Brain microvascular endothelial cell (primary cell): ENCODE data around the gene CDH18.
"Not testable (repeated sequence)": the region's sequence is repeated elsewhere in the genome, so short reads cannot be mapped to it uniquely, and the experiment has no call there.

Experiments used
- DNase-seq: peaks from one replicate; pipeline ENCODE4 v3.0.0-alpha.2; 2020
- H3K27ac ChIP-seq: fragments of 250-450 bp; sonication (Bioruptor Pico); 2 replicates; pipeline ENCODE4 v1.5.1; 2020; ENCODE audit warnings: mild to moderate bottlenecking, moderate library complexity
- H3K27me3 ChIP-seq: fragments of 250-450 bp; sonication (Bioruptor Pico); replicated peaks from 2 replicates; pipeline ENCODE4 v1.5.1; 2020; ENCODE audit warnings: mild to moderate bottlenecking
- H3K36me3 ChIP-seq: fragments of 250-450 bp; sonication (Bioruptor Pico); replicated peaks from 2 replicates; pipeline ENCODE4 v1.5.1; 2020; ENCODE audit warnings: mild to moderate bottlenecking
- H3K4me3 ChIP-seq: 2 replicates; pipeline ENCODE4 v1.5.1; 2011; ENCODE audit warnings: low read depth, mild to moderate bottlenecking, control low read depth, low read length, moderate library complexity
- in situ Hi-C: cut with HindIII; loops from 2 replicates; pipeline ENCODE4 v1.10.0; 2017; ENCODE audit warnings: low sequenced_read_pairs, low pct_ligation_motif_present
- TF ChIP-seq, protein P1 (sequence below): IDR thresholded peaks from 2 replicates; pipeline ENCODE4 v1.5.1; 2011; ENCODE audit warnings: low read depth, mild to moderate bottlenecking, moderate library complexity, low read length, control low read depth, inconsistent platforms; ENCODE audit errors: missing control alignments

The CDH18 gene

DNA sequence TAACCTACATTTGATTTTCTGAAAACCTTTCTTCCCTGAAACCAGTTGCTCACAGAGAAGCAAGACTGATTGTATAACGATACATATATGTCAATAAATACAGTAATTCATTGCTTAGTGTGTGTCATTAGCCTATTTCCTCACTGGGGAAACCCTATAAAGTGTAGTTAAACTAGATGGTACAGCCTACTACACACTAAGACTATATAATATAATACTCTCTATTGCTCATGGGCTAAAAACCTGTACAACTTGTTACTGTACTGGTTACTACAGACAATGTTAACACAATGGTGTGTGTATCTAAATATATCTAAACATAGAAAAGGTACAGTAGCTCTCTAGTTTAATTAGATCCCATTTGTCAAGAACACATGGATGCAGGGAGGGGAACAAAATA is 181.2 kb downstream of the CDH18 start:
- Histone ChIP-seq H3K36me3 (no peaks in the 10 kb centered on the region), H3K27ac (no peak overlapping the region), H3K27me3 (no peaks in the 10 kb centered on the region), H3K4me3 (no peak overlapping the region)
- DNase-seq: no peak
- TF ChIP-seq, protein P1, sequence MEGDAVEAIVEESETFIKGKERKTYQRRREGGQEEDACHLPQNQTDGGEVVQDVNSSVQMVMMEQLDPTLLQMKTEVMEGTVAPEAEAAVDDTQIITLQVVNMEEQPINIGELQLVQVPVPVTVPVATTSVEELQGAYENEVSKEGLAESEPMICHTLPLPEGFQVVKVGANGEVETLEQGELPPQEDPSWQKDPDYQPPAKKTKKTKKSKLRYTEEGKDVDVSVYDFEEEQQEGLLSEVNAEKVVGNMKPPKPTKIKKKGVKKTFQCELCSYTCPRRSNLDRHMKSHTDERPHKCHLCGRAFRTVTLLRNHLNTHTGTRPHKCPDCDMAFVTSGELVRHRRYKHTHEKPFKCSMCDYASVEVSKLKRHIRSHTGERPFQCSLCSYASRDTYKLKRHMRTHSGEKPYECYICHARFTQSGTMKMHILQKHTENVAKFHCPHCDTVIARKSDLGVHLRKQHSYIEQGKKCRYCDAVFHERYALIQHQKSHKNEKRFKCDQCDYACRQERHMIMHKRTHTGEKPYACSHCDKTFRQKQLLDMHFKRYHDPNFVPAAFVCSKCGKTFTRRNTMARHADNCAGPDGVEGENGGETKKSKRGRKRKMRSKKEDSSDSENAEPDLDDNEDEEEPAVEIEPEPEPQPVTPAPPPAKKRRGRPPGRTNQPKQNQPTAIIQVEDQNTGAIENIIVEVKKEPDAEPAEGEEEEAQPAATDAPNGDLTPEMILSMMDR: no peak
- in situ Hi-C loops: no loop called here

DNA sequence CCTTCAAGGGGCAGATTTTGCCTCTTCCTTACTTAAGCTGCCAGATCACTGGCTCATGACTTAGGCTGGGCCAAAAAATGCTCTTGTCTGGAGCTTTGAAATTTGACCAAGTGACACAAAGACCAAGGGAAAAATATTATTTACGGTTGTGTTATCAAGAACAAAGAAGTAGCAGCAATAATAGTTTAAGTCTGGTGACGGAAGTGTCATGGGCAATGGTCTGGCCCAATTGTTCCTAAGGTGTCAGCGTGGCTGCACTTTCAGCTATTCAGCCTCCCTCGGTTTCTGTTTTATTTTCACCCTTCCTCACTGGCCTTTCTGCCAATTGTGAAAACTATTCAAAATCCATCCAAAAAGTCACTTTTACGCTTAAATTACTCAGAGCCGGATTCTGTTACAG is 185.3 kb downstream of the CDH18 start:
- in situ Hi-C loops: no loop called here
- Histone ChIP-seq H3K36me3 (no peaks in the 10 kb centered on the region), H3K4me3 (no peak overlapping the region), H3K27me3 (no peaks in the 10 kb centered on the region), H3K27ac (no peak overlapping the region)
- DNase-seq: no peak
- TF ChIP-seq, protein P1: no peak

DNA sequence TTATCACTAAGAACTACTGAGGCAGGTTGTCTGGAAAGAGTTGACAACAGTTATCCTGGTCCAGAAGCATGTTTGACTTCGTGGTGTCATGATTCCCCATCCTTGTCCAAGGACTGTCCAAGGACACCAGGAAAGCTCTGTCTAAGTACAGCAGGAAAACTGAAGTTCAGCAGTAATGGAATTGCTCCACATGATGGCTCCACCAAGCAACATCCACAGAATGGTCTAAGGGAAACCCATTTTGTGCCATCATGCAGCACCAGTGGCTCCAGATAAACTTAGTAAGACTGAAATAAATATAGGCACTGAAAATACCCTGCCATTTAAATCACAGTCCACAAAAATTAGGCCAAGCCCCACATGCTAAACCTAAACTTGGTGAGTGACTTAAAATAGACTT is 192.8 kb downstream of the CDH18 start:
- TF ChIP-seq, protein P1: peak; percentile 51
- Histone ChIP-seq H3K36me3 (no peaks in the 10 kb centered on the region), H3K27ac (no peak overlapping the region), H3K27me3 (no peaks in the 10 kb centered on the region), H3K4me3 (no peak overlapping the region)
- in situ Hi-C loops: no loop called here
- DNase-seq: no peak

DNA sequence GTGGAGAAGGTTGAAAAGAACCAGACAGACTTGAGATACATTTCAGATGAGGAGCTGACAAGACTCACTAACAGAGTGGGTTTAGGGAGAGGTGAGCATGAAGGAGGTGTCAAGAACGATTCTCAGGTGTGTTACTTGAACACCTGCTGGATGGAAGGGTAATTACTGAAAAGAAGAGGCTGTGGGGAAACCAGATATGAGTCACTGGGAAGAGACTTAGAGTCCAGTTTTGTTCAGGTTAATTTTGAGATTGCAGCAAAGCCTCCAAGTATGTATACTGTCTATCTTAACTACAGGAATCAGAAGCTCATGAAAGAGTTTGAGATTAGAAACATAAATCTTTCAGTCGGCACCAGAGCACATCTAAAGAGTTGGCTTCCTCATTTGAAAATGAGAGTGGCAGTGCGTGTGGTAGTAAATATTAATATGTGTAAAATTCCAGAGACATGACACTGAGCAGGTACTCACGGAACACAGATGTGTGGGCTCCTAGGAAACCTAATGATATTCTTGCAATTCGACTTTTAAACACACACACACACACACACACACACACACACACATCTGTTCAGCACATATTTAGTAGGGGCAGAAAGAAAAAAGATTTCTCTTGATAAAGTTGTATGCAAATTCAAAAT is 197.1 kb downstream of the CDH18 start:
- TF ChIP-seq, protein P1: no peak
- DNase-seq: no peak
- Histone ChIP-seq H3K27me3 (no peaks in the 10 kb centered on the region), H3K36me3 (no peaks in the 10 kb centered on the region), H3K27ac (no peak overlapping the region), H3K4me3 (no peak overlapping the region)
- in situ Hi-C loops: no loop called here

DNA sequence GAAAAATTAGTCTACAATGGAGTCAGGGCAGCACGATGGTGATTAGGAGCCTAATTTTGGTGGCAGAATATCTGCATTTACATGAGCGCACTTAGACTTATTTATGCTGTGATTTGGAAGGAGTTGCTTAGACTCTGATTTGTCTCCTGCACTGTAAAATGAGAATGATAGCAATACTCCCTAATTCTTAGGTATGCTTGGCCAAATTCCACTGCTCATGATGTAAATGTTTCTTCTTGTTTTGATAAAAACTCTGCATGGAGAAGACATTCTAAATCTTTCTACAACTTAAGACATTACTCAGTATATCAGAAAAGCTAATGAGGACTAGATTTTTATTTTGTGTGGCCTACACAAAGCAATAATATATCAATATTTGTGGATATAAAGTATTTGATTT is 205.4 kb downstream of the CDH18 start:
- Histone ChIP-seq H3K27ac (no peak overlapping the region), H3K27me3 (no peaks in the 10 kb centered on the region), H3K4me3 (no peak overlapping the region), H3K36me3 (no peaks in the 10 kb centered on the region)
- DNase-seq: no peak
- TF ChIP-seq, protein P1: no peak
- in situ Hi-C loops: no loop called here

DNA sequence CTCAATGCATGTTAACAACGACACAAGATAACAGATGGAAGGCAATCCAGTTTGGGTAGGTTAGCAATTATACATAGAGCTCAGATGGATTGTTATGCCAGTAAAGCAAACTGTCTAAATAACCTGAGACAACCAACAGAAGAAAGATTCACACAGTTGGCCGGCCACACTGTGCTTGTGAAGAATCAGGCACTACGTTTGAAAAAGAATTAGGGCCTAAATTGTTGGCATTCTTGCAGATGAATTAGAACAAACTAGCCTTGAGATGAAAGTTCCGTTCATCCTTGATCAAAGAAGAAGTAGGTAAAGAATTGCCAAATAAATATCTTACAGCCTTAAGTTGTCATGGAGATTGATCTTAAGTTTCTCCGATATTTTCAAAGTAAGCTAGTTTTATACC is 210.6 kb downstream of the CDH18 start:
- in situ Hi-C loops: no loop called here
- H3K4me3 ChIP-seq: no peak overlapping the region
- DNase-seq: no peak

DNA sequence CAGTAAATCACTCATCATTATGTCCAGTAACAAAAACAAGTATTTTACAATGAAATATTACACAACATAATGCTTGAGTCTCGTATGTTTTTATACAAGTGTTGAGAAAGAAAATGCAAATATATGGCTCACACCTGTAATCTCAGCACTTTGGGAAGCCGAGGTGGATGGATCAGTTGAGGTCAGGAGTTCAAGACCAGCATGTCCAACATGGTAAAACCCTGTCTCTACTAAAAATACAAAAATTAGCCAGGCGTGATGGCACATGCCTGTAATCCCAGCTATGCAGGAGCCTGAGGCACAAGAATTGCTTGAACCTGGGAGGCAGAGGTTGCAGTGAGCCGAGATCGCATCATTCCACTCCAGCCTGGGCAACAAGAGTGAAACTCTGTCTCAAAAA is 211.1 kb downstream of the CDH18 start:
- H3K4me3 ChIP-seq, DNase-seq, in situ Hi-C loops: not testable (repeated sequence)

More for the DNA sequence above, 210.6 kb downstream of the CDH18 start:
- Histone ChIP-seq H3K27ac (no peak overlapping the region), H3K27me3 (no peaks in the 10 kb centered on the region), H3K36me3 (no peaks in the 10 kb centered on the region)
- TF ChIP-seq, protein P1: no peak

More for the DNA sequence above, 211.1 kb downstream of the CDH18 start:
- H3K27me3 ChIP-seq, H3K27ac ChIP-seq, H3K36me3 ChIP-seq: not testable (repeated sequence)
